ENCODE results near the gene NR3C1. TPM values are rescaled to one million over a fixed set of nuclear protein-coding genes. Genes with fewer than 3 reads are reported as not detected.

NR3C1 gene
- total RNA-seq, 1 donor, result 55.7 TPM

DNA sequence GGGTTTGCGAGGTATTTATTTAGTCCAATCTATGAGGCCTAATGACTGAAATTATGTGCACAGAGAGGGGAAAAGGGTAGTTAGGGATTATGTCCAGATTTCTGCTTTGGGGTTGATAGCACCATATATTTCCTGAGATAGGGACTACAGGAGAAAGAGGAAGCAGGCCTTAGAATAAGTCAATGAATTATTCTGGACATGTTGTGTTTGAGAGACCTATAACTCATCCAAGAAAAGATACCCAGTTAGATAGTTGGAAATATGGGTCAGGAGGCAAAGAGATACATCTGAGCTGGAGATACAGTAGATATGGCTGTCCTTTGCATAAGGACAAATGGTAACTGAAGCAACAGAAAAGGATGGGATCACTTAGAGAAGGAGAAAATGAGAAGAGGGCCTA is 53.1 kb downstream of the NR3C1 start:
- H3K4me3 ChIP-seq (ENCODE audit: low read depth, low read length), result no peak overlapping the region
- no peak for DNase-seq (ENCODE audit: low read depth)
- TF ChIP-seq, protein P1, sequence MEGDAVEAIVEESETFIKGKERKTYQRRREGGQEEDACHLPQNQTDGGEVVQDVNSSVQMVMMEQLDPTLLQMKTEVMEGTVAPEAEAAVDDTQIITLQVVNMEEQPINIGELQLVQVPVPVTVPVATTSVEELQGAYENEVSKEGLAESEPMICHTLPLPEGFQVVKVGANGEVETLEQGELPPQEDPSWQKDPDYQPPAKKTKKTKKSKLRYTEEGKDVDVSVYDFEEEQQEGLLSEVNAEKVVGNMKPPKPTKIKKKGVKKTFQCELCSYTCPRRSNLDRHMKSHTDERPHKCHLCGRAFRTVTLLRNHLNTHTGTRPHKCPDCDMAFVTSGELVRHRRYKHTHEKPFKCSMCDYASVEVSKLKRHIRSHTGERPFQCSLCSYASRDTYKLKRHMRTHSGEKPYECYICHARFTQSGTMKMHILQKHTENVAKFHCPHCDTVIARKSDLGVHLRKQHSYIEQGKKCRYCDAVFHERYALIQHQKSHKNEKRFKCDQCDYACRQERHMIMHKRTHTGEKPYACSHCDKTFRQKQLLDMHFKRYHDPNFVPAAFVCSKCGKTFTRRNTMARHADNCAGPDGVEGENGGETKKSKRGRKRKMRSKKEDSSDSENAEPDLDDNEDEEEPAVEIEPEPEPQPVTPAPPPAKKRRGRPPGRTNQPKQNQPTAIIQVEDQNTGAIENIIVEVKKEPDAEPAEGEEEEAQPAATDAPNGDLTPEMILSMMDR (IDR thresholded peaks at IDR 0.05; ENCODE audit: insufficient read depth, low read depth, low read length), result no peak

DNA sequence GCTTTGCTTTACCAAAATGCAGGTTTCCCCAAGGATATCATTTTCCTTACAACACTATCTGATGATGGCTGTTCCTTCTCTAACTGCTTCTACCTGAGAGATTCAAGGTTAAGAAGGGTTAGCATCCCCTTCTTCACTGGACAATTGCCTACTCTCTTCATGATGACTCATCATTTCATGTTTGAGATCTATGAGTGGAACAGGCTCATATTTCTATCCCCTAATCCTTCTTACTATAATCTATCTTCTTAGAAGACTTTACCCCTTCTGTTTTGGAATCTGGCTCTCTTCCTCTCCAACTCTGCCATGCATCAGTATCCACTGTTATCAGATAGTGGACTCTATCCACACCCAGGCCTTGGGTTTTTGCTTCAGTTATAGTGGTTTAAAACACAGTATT is 54.3 kb downstream of the NR3C1 start:
- DNase-seq (ENCODE audit: low read depth), result no peak
- no peak overlapping the region for H3K4me3 ChIP-seq (ENCODE audit: low read depth, low read length)
- TF ChIP-seq, protein P1 (IDR thresholded peaks at IDR 0.05; ENCODE audit: insufficient read depth, low read depth, low read length), result no peak

DNA sequence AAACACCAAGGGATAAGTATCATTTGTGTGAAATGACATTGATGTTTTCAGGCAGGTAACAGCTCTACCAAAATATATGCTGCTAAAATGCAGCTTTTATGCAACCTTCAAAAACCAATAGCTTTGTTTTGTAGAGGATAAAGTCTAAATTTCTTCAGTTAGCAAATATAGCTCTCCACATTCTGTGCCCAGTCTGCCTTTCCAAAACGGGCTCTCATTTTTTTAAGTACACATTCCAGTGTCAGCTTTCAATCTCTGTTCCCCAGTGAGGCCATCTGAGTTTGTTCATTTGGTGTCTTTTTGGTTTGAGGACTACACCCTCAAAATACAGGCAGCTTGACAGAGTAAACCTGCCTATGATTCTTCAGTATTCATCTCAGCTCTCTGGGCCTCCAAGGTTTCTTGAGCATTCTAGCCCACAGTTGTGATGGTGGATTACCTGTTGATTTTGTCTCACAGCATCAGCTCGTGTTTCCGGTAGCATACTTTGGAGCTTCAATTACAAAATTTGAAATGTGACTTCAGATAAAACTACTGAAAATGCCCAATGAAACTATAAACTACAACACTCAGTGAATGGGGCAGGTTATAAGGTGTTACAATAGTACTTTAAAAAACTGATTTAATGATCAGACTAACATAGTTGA is 55.7 kb downstream of the NR3C1 start:
- TF ChIP-seq, protein P1 (IDR thresholded peaks at IDR 0.05; ENCODE audit: insufficient read depth, low read depth, low read length), result no peak
- no peak overlapping the region for H3K4me3 ChIP-seq (ENCODE audit: low read depth, low read length)
- no peak for DNase-seq (ENCODE audit: low read depth)

DNA sequence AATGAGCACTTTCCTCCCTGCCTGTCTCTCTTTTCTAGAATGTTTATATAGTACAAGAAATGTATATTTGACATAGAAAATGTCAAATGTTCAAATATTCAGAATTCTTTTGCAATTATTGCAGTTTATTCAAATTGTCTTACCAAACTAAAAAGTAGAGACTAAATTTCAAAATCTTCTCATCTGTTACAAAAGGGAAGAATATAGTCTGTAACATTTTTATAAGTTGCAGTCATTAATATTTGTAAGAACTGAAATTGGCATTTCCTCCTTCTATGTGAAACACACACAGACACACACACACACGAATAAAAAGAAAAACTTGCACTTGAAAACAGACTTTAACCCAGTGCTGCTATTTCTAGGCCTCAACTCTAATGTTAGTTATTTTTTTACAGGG is 56.4 kb downstream of the NR3C1 start:
- TF ChIP-seq, protein P1 (IDR thresholded peaks at IDR 0.05; ENCODE audit: insufficient read depth, low read depth, low read length), result no peak
- no peak for DNase-seq (ENCODE audit: low read depth)

DNA sequence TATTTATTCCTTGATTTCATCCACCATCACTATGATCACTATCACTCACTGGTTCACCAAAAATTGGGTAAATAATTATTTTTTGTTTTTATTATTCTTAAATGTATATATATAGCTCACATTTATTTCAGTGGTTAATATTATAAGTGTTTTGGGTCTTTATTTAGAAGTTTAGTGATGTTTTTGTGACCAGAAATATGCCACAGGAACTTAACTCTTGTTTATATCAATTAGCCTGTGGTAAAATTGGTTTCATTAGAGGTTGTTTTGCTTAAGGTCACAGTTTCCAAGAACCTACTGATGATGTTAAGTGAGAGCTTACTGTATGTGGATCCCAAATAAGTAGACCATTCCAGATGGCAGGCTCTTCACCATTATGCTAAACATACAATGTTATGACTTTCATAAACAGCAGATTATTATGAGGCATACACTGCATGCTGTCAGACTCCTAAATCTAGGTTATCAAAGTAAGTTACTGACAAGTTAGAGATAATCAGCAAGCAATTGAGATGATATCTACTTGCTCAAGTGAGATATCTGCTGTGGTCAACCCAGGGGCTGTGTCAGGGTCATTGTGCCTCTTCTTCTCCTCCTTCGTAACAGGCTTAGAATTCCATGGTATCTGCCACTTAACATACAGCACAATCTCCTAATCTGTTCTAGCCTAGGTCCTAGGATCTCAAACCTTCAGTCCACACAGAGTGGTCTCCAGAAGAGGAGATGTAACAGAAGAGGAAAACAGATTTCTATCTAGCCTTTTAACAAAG is 57.6 kb downstream of the NR3C1 start:
- no peak overlapping the region for H3K4me3 ChIP-seq (ENCODE audit: low read depth, low read length)
- no peak for DNase-seq (ENCODE audit: low read depth)
- TF ChIP-seq, protein P1 (IDR thresholded peaks at IDR 0.05; ENCODE audit: insufficient read depth, low read depth, low read length), result no peak

More for the DNA sequence above, 56.4 kb downstream of the NR3C1 start:
- no peak overlapping the region for H3K4me3 ChIP-seq (ENCODE audit: low read depth, low read length)

DNA sequence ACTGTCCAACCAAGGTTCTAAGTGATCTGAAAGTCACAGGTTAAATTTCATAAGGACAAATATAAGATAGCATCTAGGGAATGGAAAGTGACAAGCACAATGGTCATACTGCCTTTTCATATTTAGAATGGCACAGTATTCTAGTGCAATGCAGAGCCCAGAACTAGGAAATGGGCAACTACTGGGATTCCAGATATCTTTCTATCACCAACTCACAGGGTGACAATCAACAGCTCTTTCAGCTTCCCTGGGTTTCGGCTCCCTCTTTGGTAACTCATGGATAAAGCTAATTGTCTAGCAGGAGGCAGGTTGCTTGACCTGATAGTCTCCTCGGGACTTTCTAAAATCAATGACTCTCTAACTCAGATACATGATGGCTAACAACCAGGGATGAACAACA is 60.4 kb downstream of the NR3C1 start:
- TF ChIP-seq, protein P1 (IDR thresholded peaks at IDR 0.05; ENCODE audit: insufficient read depth, low read depth, low read length), result no peak
- DNase-seq (ENCODE audit: low read depth), result no peak
- H3K4me3 ChIP-seq (ENCODE audit: low read depth, low read length), result no peak overlapping the region
